ACC112 (cell line): Measurements from ENCODE around the gene GJA5.

Source experiments
- H2AFZ ChIP-seq: fragments of 200-600 bp; sonication (generic); one replicate; pipeline ENCODE4 v1.6.0; 2017; ENCODE audit warnings: antibody characterized with exemption, low read length; ENCODE audit not compliant: unreplicated experiment
- H3K27ac ChIP-seq: fragments of 200-600 bp; sonication (generic); 2 replicates; pipeline ENCODE4 v1.5.1; 2014; ENCODE audit warnings: low read depth, mild to moderate bottlenecking, antibody characterized with exemption, low read length, moderate library complexity
- H3K27me3 ChIP-seq: fragments of 200-600 bp; sonication (generic); 2 replicates; pipeline ENCODE4 v1.6.1; 2014; ENCODE audit warnings: mild to moderate bottlenecking, antibody characterized with exemption, low read length, moderate library complexity, mixed read lengths; ENCODE audit not compliant: insufficient read depth
- H3K36me3 ChIP-seq: fragments of 200-600 bp; sonication (generic); 2 replicates; pipeline ENCODE4 v1.6.1; 2016; ENCODE audit warnings: mild to moderate bottlenecking, antibody characterized with exemption, low read length, moderate library complexity, mixed read lengths; ENCODE audit not compliant: insufficient read depth
- H3K4me1 ChIP-seq: fragments of 200-600 bp; sonication (generic); one replicate; pipeline ENCODE4 v1.6.1; 2016; ENCODE audit warnings: low read length, mixed read lengths; ENCODE audit not compliant: insufficient read depth, unreplicated experiment, control insufficient read depth
- H3K4me3 ChIP-seq: fragments of 200-600 bp; sonication (generic); 2 replicates; pipeline ENCODE4 v1.5.1; 2014; ENCODE audit warnings: mild to moderate bottlenecking, low read depth, low read length
- H3K79me2 ChIP-seq: fragments of 200-600 bp; sonication (generic); one replicate; pipeline ENCODE4 v1.6.0; 2016; ENCODE audit warnings: low read length; ENCODE audit not compliant: control insufficient read depth, unreplicated experiment, insufficient read depth

Gene GJA5

DNA sequence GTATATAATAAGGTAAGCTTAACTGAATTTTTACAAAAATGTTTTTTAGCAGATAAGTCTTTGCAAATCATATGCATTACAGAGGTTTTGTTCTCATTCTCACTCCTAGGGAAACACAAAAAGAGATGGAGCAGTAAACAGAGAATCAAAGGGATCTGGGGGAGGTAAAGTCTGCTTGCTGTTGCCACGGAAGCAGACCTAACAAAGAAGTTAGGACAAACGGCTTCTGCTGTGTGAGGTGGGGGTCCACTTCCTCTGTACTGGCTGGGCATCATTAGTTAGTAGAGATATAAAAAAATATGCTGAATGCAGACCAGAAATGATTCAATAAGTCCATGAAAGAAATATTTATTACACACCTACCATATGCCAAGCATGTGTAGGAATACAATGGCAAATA is 34.2 kb downstream of the GJA5 start:
- H3K36me3 ChIP-seq = no peaks in the 10 kb centered on the region
- H2AFZ ChIP-seq = no peak overlapping the region
- H3K4me1 ChIP-seq = no peaks in the 10 kb centered on the region

GRCh38 chr1:147725685-147726084 is 34.7 kb downstream of the GJA5 start:
- H3K4me1 ChIP-seq = no peaks in the 10 kb centered on the region
- peaks cover 75% of the 10 kb centered on the region for H3K27me3 ChIP-seq
- no peak overlapping the region for H3K4me3 ChIP-seq
- H3K36me3 ChIP-seq = no peaks in the 10 kb centered on the region
- no peak overlapping the region for H3K27ac ChIP-seq
- H3K79me2 ChIP-seq = no peaks in the 10 kb centered on the region
- no peak overlapping the region for H2AFZ ChIP-seq

More for the DNA sequence above, 34.2 kb downstream of the GJA5 start:
- Histone ChIP-seq H3K27ac (no peak overlapping the region), H3K4me3 (no peak overlapping the region), H3K79me2 (no peaks in the 10 kb centered on the region), H3K27me3 (peaks cover 75% of the 10 kb centered on the region)

DNA sequence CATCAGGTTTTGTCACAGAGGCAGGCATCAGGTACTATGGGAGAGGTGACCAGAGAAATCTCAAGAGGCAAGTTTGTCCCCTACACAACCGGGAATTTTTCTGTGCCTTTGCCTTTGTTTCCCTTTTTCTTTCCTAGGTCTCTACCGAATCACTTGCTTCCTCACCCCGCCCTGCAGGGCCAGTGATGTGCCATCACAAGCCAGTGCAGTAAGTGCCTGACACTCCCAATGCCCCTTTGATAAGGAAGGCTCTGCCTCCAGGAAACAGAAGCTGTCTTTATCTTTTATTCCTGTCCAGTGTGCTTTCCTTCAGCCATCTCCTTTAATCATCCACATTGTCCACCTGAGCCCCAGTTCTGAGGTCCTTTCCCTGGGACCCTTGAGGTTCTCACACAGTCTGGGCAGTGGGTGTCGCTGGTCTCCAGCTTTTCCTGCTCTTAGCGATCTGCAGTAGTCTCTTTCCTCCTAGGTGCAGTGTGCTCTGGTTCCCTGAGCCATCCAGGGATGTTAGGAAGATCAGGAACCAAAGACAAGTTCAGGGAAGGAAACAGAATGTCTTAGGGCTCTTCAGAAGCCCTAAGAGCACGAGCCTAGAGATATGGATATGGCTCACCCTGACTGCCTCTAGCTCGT is 36.6 kb downstream of the GJA5 start:
- Histone ChIP-seq H3K79me2 (no peaks in the 10 kb centered on the region), H2AFZ (no peak overlapping the region), H3K4me1 (no peaks in the 10 kb centered on the region), H3K27ac (no peak overlapping the region), H3K27me3 (peaks cover 65% of the 10 kb centered on the region), H3K36me3 (no peaks in the 10 kb centered on the region), H3K4me3 (no peak overlapping the region)

DNA sequence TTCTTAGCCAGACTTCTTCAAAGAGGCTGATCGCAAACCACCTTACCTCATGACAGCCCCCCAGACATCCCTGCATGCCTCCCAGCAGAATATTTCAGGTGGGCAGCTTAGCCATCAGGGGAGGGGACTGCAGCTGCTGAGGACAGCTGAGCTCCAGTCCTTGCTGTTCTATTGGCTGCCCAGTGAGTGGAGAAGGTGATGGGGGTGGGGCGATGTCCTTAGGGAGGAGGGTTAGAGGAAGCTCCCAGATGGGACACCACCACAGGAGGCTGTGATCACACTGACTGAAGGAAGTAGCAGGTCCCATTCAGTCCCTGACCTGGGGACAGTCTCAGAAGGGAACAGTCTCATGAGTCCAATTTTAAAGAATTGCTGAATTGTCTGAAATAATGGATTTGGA is 38.3 kb downstream of the GJA5 start:
- H3K4me3 ChIP-seq = no peak overlapping the region
- H3K36me3 ChIP-seq = no peaks in the 10 kb centered on the region
- H3K4me1 ChIP-seq = no peaks in the 10 kb centered on the region
- no peak overlapping the region for H3K27ac ChIP-seq
- H3K79me2 ChIP-seq = no peaks in the 10 kb centered on the region
- no peak overlapping the region for H2AFZ ChIP-seq
- peaks cover 49% of the 10 kb centered on the region for H3K27me3 ChIP-seq

DNA sequence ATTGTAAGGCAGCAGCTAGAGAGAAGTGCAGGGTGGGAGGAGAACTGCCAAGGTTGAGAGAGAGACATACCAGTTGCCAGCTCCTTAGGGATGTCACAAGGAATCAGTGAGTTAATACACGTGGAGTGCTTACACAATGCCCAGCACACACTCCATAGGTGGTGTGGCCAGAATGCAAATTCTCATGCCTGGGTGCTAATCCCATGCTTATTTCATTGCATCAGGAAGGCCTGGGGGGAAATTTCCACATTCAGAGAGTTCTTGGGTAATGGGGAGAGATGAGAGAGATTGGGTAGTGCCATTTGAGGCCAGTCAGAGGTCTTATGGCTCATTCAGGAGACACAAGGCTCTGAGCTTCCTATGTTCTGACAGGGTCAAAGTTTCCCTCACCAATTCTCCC is 38.7 kb downstream of the GJA5 start:
- Histone ChIP-seq H2AFZ (no peak overlapping the region), H3K79me2 (no peaks in the 10 kb centered on the region), H3K36me3 (no peaks in the 10 kb centered on the region), H3K27ac (no peak overlapping the region), H3K4me1 (no peaks in the 10 kb centered on the region), H3K4me3 (no peak overlapping the region), H3K27me3 (peaks cover 49% of the 10 kb centered on the region)

GRCh38 chr1:147720557-147720956 is 39.8 kb downstream of the GJA5 start:
- peaks cover 49% of the 10 kb centered on the region for H3K27me3 ChIP-seq
- no peak overlapping the region for H2AFZ ChIP-seq
- no peak overlapping the region for H3K4me3 ChIP-seq
- no peaks in the 10 kb centered on the region for H3K79me2 ChIP-seq
- H3K27ac ChIP-seq = no peak overlapping the region
- H3K36me3 ChIP-seq = no peaks in the 10 kb centered on the region
- no peaks in the 10 kb centered on the region for H3K4me1 ChIP-seq

DNA sequence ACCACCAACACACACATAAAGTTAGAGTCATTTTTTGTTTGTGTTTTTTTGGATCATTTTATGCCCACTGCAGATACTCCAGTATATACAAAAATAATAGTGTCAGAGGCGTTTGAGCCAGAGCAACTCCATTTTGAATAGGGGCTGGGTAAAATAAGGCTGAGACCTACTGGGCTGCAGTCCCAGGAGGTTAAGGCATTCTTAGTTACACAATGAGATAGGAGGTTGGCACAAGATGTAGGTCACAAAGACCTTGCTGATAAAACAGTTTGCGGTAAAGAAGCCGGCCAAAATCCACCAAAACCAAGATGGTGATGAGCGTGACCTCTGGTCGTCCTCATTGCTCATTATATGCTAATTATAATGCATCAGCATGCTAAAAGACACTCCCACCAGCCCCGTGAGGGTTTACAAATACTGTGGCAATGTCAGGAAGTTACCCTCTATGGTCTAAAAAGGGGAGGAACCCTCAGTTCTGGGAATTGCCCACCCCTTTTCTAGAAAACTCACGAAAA is 40.6 kb downstream of the GJA5 start:
- Histone ChIP-seq H3K4me3 (no peak overlapping the region), H3K27ac (no peak overlapping the region), H3K4me1 (no peaks in the 10 kb centered on the region), H3K27me3 (peaks cover 52% of the 10 kb centered on the region), H2AFZ (no peak overlapping the region), H3K36me3 (no peaks in the 10 kb centered on the region), H3K79me2 (no peaks in the 10 kb centered on the region)

DNA sequence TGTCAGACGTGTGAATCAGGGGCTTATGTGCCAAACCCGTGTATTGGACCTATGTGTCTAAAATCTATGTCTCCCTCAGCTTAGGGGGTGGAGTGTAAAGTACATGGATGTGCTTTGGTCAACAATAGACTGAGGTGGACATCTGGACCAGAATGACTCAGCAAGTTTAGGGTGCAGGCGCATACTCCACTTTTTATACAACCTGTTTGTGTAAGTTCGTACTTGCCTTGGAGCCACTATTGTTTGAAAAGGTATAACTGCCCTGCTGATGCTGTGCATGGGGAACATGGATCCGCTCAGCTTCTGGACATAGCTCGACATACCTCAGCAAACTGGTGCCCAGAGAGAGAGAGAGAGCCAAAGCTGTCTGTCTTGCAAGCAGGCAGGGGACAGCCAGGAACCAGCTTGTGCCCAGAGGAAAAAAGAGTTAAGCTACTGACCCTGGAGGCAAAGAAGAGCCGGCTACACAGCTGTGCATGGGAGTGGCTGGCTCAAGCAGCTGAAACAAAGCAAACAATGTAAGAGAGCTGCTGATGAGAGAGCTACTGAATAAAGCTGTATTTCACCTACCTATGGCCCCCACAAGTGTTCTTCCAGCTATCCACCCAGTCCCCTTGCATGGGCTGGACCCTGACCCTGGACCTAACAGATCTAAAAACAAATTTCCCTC is 41.2 kb downstream of the GJA5 start:
- peaks cover 58% of the 10 kb centered on the region for H3K27me3 ChIP-seq
- H2AFZ ChIP-seq = no peak overlapping the region
- H3K4me3 ChIP-seq = no peak overlapping the region
- no peaks in the 10 kb centered on the region for H3K79me2 ChIP-seq
- H3K27ac ChIP-seq = no peak overlapping the region
- no peaks in the 10 kb centered on the region for H3K36me3 ChIP-seq
- no peaks in the 10 kb centered on the region for H3K4me1 ChIP-seq

DNA sequence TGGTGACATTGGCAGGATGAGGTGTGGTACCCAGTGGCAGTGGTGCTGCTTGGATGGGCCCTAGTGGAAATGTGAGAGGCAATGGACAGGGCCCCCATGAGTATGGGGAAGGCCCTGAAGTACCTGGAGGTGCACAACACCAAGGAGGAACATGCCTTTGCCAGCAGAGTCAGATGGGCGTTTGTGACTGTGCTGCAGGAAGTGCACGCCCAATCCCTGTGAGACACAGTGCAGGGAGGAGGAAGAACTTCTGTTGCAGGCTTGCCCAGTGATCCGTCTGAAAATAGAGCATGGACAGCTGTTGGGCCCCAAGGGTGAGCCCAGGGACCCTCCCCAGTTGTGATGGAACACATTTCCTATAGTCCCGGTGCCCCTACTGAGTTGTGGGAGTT is 42.7 kb downstream of the GJA5 start:
- no peak overlapping the region for H3K4me3 ChIP-seq
- H3K27ac ChIP-seq = no peak overlapping the region
- H3K4me1 ChIP-seq = no peaks in the 10 kb centered on the region
- no peaks in the 10 kb centered on the region for H3K36me3 ChIP-seq
- peaks cover 60% of the 10 kb centered on the region for H3K27me3 ChIP-seq
- H2AFZ ChIP-seq = no peak overlapping the region
- no peaks in the 10 kb centered on the region for H3K79me2 ChIP-seq

DNA sequence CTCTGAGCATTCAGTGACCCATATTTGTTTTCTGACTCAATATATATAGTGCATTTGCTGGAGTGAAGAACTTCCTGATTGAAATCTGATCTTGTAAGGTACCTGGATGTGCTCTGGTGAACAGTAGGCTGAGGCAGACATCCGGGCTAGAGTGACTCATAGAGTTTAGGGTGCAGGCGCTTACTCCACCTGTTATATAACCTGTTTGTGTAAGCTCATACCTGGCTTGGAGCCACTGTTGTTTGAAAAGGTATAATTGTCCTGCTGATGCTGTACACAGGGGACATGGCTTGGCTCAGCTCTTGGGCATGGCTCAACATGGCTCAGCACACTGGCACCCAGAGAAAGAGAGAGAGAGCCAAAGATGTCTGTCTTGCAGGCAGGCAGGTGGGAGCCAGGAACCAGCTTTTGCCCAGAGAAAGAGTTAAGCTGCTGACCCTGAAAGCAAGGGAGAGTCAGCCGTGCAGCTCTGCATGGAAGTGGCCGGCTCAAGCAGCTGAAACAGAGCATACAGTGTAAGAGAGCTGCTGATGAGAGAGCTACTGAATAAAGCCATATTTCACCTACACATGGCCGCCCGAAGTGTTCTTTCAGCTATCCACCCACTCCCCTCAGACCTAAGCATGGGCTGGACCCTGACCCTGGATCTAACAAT is 43.2 kb downstream of the GJA5 start:
- Histone ChIP-seq H3K27ac (no peak overlapping the region), H3K79me2 (no peaks in the 10 kb centered on the region), H3K4me1 (no peaks in the 10 kb centered on the region), H2AFZ (no peak overlapping the region), H3K27me3 (peaks cover 61% of the 10 kb centered on the region), H3K36me3 (no peaks in the 10 kb centered on the region), H3K4me3 (no peak overlapping the region)

- Histone ChIP-seq H3K27me3 (peaks cover 64% of the 10 kb centered on the region), H3K4me1 (no peaks in the 10 kb centered on the region), H3K27ac (no peak overlapping the region), H3K36me3 (no peaks in the 10 kb centered on the region), H3K4me3 (no peak overlapping the region), H2AFZ (no peak overlapping the region), H3K79me2 (no peaks in the 10 kb centered on the region)
Observed at GRCh38 chr1:147712605-147713004, 47.8 kb downstream of the GJA5 start.
